Endothelial cell of coronary artery (primary cell): Measurements from ENCODE around the gene INTS1. TPM values are rescaled to one million over a fixed set of nuclear protein-coding genes. Genes with fewer than 3 reads are reported as not detected.

Source experiments
- total RNA-seq: library from RNA; depleted of rRNA; stranded (reverse); fragments of >200 nt; gene quantifications from 2 replicates; pipeline ENCODE4 v1.2.3, GENCODE V29; 2014

INTS1 gene, protein sequence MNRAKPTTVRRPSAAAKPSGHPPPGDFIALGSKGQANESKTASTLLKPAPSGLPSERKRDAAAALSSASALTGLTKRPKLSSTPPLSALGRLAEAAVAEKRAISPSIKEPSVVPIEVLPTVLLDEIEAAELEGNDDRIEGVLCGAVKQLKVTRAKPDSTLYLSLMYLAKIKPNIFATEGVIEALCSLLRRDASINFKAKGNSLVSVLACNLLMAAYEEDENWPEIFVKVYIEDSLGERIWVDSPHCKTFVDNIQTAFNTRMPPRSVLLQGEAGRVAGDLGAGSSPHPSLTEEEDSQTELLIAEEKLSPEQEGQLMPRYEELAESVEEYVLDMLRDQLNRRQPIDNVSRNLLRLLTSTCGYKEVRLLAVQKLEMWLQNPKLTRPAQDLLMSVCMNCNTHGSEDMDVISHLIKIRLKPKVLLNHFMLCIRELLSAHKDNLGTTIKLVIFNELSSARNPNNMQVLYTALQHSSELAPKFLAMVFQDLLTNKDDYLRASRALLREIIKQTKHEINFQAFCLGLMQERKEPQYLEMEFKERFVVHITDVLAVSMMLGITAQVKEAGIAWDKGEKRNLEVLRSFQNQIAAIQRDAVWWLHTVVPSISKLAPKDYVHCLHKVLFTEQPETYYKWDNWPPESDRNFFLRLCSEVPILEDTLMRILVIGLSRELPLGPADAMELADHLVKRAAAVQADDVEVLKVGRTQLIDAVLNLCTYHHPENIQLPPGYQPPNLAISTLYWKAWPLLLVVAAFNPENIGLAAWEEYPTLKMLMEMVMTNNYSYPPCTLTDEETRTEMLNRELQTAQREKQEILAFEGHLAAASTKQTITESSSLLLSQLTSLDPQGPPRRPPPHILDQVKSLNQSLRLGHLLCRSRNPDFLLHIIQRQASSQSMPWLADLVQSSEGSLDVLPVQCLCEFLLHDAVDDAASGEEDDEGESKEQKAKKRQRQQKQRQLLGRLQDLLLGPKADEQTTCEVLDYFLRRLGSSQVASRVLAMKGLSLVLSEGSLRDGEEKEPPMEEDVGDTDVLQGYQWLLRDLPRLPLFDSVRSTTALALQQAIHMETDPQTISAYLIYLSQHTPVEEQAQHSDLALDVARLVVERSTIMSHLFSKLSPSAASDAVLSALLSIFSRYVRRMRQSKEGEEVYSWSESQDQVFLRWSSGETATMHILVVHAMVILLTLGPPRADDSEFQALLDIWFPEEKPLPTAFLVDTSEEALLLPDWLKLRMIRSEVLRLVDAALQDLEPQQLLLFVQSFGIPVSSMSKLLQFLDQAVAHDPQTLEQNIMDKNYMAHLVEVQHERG (N-terminal part only)
- total RNA-seq, result 37.2 and 39.2 TPM in 2 replicates

DNA sequence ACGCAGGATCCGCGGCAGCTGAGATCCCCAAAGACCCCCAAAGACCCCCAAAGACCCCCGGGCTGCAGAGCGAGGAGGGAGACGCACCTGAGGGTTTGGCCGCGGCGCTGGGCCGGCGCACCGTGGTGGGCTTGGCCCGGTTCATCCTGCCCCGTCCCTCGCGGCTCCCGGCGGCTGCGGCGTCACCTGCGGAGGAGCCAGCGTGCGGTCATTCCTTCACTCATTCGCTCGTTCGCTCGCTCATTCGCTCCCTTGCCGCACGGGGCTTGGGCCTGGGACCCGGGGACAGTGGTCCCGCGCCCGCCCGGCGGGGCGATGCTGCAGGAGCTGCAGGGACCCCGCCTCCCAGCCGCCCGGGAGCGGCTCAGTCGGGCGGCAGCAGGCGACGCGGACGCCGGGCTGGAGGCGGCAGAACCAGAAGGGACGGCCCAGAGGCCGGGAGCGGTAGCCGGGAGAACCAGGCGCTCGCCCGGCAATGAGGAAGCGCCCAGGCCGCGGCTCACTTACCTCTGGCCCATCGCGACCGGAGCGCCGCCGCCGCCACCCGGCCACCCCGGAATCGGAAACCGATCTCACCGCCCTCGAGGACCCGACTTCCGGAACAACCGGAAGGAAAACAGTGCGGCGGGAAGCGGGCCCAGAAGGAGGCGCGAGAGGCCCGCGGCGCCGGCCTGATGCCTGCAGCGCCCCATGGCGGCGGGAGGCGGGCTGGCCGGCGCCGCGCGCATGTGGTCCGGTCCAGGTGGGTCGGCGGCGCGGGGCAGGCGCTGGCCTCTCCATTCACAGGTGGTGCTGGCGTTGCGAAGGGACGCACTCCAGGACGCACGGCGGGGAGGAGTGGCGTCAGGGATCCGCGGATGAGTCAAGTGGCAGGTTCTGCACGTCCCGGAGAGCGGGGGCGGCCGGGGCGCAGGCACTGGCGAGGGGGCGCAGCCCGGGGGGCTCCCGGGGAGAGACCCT, at the start of gene INTS1:
Gene INTS1, minus strand, starts transcription at position 574 of the 960 bp plus-strand sequence. Its CDS starts 429 bp downstream, at position 145.

DNA sequence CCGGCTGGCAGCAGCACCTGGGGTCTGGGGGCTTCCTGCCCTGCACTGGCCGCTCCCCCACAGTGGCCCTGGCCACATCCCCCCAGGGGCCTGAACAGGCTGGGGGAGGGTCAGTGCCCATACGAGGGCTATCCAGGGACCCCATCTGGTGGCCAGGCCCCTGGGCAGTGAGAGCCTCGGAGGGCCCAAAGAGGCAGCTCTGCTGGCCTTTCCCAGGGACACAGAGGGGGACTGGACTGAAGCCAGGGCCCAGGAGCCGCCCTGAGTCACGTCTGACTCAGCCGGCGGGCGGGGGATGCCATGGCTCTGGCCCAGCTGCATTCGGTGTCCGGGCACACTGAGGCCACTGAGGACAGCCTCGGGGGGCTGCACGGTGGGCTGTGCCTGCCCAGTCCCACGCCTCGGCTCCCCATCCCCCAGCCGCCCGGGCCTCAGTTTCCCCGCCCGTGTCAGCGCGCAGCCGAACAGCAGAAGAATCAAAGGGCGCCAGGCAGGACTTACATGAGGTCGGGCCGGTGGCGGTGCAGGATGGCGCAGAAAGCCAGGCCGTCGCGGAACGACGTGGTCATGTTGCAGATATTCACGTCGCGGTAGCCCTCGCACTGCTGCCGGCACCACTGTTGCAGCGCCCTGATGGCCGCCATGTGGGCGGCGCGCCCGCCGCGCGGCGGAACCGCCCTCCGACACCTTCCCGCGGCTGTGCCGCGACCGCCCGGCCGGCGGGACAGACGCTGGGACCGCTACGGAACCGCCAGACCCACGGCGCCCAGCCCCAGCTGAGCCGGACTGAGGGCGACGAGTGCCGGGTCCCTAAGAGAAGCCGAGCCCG, 45.3 kb downstream of the INTS1 start, which contains the start of gene MICALL2:
Gene MICALL2, minus strand, starts transcription at position 788 of the 829 bp plus-strand sequence. Its CDS starts 144 bp downstream, at position 644.

Other genes with a start within 250 kb of the INTS1 start
- 13.4 and 37.8 TPM in 2 replicates for gene MICALL2, start 44.9 kb downstream of the INTS1 start, total RNA-seq
- 18.8 and 36.5 TPM in 2 replicates for gene MAFK, start 26.3 kb upstream of the INTS1 start, total RNA-seq
- 0.19 TPM in 1 of 2 replicates, not detected in the other for gene TMEM184A, start 51.8 kb upstream of the INTS1 start, total RNA-seq
- gene PSMG3, start 65.6 kb upstream of the INTS1 start, total RNA-seq, result 24.2 and 30.9 TPM in 2 replicates
- 0.28 and 1.2 TPM in 2 replicates for gene ELFN1, start 165.9 kb upstream of the INTS1 start, total RNA-seq